ENCODE data around the gene PIP4K2C. TPM values are rescaled to one million over a fixed set of nuclear protein-coding genes. Genes with fewer than 3 reads are reported as not detected.

PIP4K2C gene
- total RNA-seq, 2 donors from 2014 or later: 37.4 to 51.1 TPM

DNA sequence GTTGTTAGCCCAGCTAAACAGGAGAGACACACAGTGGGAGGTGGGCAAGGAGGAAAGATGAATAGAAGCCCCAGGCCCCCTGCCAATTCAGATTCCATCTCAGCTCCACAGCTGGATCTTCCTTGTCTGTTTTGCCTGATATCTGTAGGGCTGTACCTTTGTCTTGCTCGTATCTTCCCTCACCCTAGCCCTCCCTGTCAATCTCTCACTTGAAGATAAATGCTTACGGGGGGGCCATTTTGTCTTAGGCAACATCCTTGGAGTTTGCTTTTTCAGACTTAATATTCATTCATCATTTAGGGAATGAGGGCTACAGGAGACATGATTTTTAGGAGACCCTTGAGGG, 38.7 kb upstream of the PIP4K2C start:
- TF ChIP-seq POLR2A (IDR thresholded peaks at IDR 0.05) (no peak), POLR2AphosphoS5 (IDR thresholded peaks at IDR 0.05) (no peak)
- TF ChIP-seq, protein P1, sequence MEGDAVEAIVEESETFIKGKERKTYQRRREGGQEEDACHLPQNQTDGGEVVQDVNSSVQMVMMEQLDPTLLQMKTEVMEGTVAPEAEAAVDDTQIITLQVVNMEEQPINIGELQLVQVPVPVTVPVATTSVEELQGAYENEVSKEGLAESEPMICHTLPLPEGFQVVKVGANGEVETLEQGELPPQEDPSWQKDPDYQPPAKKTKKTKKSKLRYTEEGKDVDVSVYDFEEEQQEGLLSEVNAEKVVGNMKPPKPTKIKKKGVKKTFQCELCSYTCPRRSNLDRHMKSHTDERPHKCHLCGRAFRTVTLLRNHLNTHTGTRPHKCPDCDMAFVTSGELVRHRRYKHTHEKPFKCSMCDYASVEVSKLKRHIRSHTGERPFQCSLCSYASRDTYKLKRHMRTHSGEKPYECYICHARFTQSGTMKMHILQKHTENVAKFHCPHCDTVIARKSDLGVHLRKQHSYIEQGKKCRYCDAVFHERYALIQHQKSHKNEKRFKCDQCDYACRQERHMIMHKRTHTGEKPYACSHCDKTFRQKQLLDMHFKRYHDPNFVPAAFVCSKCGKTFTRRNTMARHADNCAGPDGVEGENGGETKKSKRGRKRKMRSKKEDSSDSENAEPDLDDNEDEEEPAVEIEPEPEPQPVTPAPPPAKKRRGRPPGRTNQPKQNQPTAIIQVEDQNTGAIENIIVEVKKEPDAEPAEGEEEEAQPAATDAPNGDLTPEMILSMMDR (IDR thresholded peaks at IDR 0.05): no peak
- DNase-seq (ENCODE audit: low spot score): no peak
- H3K36me3 ChIP-seq: no peaks in the 10 kb centered on the region
- 73% methylated on average over 2 of the region's 2 CpGs for WGBS
- no peak overlapping the region for H3K4me3 ChIP-seq
- H3K9me3 ChIP-seq: no peaks in the 10 kb centered on the region
- no peaks in the 10 kb centered on the region for H3K4me1 ChIP-seq (replicated peaks)
- no peak overlapping the region for H3K27ac ChIP-seq
- H3K27me3 ChIP-seq (replicated peaks; ENCODE audit: insufficient read depth): peaks cover 13% of the 10 kb centered on the region
- intact Hi-C loops (cut with DNase I): no loop called here

DNA sequence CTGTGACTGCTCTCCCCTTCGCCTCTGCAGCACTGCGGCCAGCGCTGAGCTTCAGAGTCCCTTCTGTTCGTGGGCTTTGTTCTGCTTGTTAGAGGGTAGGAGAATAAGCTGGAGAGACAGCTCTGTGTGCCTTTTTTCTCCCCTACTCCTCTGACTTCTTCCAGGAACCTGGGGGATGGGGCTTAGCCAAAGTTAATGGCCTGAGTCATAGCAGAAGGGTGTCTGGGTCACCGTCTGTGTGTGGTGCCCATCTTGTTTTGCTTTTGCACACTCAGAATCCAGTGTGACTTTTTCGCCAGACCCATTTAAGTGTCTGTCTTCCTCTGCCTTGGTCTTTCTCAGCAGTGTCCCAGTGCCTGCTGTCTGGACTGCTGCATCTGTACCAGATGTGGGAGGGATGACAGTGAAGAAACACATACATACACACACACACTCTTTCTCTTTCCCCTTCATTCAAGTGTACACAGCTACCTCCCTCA, 38.1 kb upstream of the PIP4K2C start:
- H3K36me3 ChIP-seq: no peaks in the 10 kb centered on the region
- no peaks in the 10 kb centered on the region for H3K9me3 ChIP-seq
- no peak overlapping the region for H3K4me3 ChIP-seq
- peaks cover 13% of the 10 kb centered on the region for H3K27me3 ChIP-seq (replicated peaks; ENCODE audit: insufficient read depth)
- 55% methylated on average over 6 of the region's 6 CpGs for WGBS
- H3K4me1 ChIP-seq (replicated peaks): no peaks in the 10 kb centered on the region
- DNase-seq (ENCODE audit: low spot score): no peak
- no peak overlapping the region for H3K27ac ChIP-seq
- TF ChIP-seq, protein P1 (IDR thresholded peaks at IDR 0.05): no peak
- TF ChIP-seq POLR2A (IDR thresholded peaks at IDR 0.05) (no peak), POLR2AphosphoS5 (IDR thresholded peaks at IDR 0.05) (no peak)
- intact Hi-C loops (cut with DNase I): no loop called here

DNA sequence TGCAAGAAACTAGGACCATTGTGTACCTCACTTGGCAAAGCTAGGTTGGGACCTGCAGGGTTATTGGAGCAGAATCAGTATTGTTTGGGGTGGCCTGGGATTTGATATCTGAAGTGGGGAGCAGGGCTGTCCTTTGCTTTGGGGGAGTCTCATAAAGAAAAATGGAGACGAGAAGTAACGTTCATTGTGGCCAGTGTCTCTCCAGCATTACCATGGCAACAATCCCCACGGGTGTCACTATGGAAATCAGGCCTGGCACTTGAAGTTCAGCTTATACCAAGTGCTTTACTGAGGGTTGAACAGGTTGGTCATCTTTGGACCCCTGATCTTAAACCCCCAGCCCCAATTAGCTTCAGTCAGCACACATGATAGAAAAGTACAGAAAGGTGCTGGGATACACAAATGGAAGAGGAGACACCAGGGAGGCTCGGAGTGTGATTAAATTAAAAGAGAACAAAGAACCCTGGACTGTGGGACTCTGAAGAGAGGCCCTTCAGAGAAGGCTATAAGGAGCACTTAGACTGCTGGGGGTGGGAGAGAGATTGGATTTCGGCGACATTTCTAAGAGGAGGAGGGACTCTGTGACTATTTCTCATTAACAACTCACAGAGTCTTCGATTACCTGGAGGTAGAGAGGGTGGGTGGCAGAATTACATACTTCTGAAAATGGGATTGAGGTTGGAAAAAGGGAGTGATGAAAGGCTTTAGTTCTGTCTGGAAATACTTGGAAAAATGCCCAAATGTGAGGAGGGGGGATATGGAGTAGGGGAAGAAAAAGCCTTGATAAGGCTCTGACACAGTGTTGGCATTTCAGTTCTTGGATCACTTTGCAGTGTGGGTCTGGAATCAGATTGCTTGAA, 37.4 kb upstream of the PIP4K2C start:
- WGBS: 49% methylated on average over 7 of the region's 7 CpGs
- Histone ChIP-seq H3K27ac (no peak overlapping the region), H3K4me1 (replicated peaks) (no peaks in the 10 kb centered on the region), H3K27me3 (replicated peaks; ENCODE audit: insufficient read depth) (peaks cover 12% of the 10 kb centered on the region), H3K4me3 (no peak overlapping the region), H3K9me3 (no peaks in the 10 kb centered on the region), H3K36me3 (no peaks in the 10 kb centered on the region)
- intact Hi-C loops (cut with DNase I): no loop called here
- no peak for TF ChIP-seq POLR2AphosphoS5 (IDR thresholded peaks at IDR 0.05)
- TF ChIP-seq POLR2A (IDR thresholded peaks at IDR 0.05): no peak
- TF ChIP-seq, protein P1 (IDR thresholded peaks at IDR 0.05): no peak
- DNase-seq (ENCODE audit: low spot score): no peak

DNA sequence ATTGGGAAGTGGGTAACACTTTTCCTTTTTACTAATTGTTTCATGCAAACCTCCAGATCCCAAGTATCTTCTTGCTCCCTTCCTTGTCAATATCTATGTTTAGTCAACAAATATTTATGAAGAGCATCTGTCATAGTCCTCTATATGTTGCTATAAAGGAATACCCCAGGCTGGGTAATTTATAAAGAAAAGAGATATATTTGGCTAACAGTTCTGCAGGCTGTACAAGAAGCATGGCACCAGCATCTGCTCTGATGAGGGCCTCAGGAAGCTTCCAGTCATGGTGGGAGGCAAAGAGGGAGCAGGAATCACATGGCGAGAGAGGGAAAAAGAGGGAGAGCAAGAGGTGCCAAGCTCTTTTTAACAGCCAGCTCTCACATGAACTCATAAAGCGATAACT, 36.5 kb upstream of the PIP4K2C start:
- H3K27ac ChIP-seq: no peak overlapping the region
- no peaks in the 10 kb centered on the region for H3K4me1 ChIP-seq (replicated peaks)
- no peak for DNase-seq (ENCODE audit: low spot score)
- H3K27me3 ChIP-seq (replicated peaks; ENCODE audit: insufficient read depth): peaks cover 10% of the 10 kb centered on the region
- H3K9me3 ChIP-seq: no peaks in the 10 kb centered on the region
- no peak for TF ChIP-seq POLR2AphosphoS5 (IDR thresholded peaks at IDR 0.05)
- no peak for TF ChIP-seq POLR2A (IDR thresholded peaks at IDR 0.05)
- TF ChIP-seq, protein P1 (IDR thresholded peaks at IDR 0.05): no peak
- WGBS: 92% methylated on average over 2 of the region's 2 CpGs
- H3K36me3 ChIP-seq: no peaks in the 10 kb centered on the region
- intact Hi-C loops (cut with DNase I): no loop called here
- no peak overlapping the region for H3K4me3 ChIP-seq

DNA sequence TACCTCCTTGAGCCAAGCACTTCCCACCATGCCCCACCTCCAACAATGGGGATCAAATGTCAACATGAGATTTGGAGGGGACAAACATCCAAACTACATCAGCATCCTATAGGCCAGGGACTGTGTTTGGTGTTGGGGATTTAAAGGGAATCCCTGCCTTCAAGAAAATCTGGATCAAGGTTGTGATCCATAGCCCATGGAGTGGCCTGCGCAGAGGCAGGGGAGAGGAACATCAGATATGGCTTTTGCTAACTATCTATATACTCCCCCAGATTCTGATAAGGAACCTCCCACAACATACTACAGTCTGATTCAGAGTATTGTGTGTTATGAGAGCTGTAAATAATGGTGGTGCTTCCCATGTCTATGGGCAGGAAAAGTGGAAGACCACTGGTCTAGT, 36.1 kb upstream of the PIP4K2C start:
- no peak for DNase-seq (ENCODE audit: low spot score)
- Histone ChIP-seq H3K36me3 (no peaks in the 10 kb centered on the region), H3K4me3 (no peak overlapping the region), H3K9me3 (no peaks in the 10 kb centered on the region), H3K27ac (no peak overlapping the region), H3K27me3 (replicated peaks; ENCODE audit: insufficient read depth) (peaks cover 8% of the 10 kb centered on the region), H3K4me1 (replicated peaks) (no peaks in the 10 kb centered on the region)
- 100% methylated on average over 1 of the region's 1 CpG for WGBS
- intact Hi-C loops (cut with DNase I): no loop called here
- no peak for TF ChIP-seq POLR2AphosphoS5 (IDR thresholded peaks at IDR 0.05)
- TF ChIP-seq, protein P1 (IDR thresholded peaks at IDR 0.05): no peak
- no peak for TF ChIP-seq POLR2A (IDR thresholded peaks at IDR 0.05)

All from prostate gland (tissue), 2 donors.